GM19351 (cell line): ENCODE data around the gene GRIK4.

Experiments
- ATAC-seq: cut with Tn5 transposase; IDR thresholded peaks from one replicate; pipeline ENCODE4 v1.9.1; 2021; ENCODE audit warnings: mild to moderate bottlenecking, moderate library complexity; ENCODE audit not compliant: unreplicated experiment

The GRIK4 gene

GRCh38 chr11:120630122-120630521 is 118.6 kb downstream of the GRIK4 start:
- no peak for ATAC-seq

GRCh38 chr11:120632579-120632978 is 121.0 kb downstream of the GRIK4 start:
- peak; percentile 91 for ATAC-seq

GRCh38 chr11:120633616-120634393 is 122.3 kb downstream of the GRIK4 start:
- no peak for ATAC-seq

GRCh38 chr11:120634706-120635105 is 123.2 kb downstream of the GRIK4 start:
- ATAC-seq = no peak

- no peak for ATAC-seq
Measured at GRCh38 chr11:120635136-120635810, 123.7 kb downstream of the GRIK4 start.

GRCh38 chr11:120637131-120637530 is 125.6 kb downstream of the GRIK4 start:
- no peak for ATAC-seq

GRCh38 chr11:120642196-120642894 is 130.8 kb downstream of the GRIK4 start:
- no peak for ATAC-seq

- ATAC-seq = no peak
Measured at GRCh38 chr11:120643284-120643683, 131.7 kb downstream of the GRIK4 start.

- no peak for ATAC-seq
Measured at GRCh38 chr11:120645639-120646038, 134.1 kb downstream of the GRIK4 start.

- no peak for ATAC-seq
Measured at GRCh38 chr11:120646206-120646605, 134.7 kb downstream of the GRIK4 start.

- ATAC-seq = no peak
Measured at GRCh38 chr11:120647681-120648080, 136.1 kb downstream of the GRIK4 start.

GRCh38 chr11:120648771-120649170 is 137.2 kb downstream of the GRIK4 start:
- no peak for ATAC-seq

- ATAC-seq = no peak
Measured at GRCh38 chr11:120649316-120649715, 137.8 kb downstream of the GRIK4 start.

- no peak for ATAC-seq
Measured at GRCh38 chr11:120651396-120651795, 139.8 kb downstream of the GRIK4 start.

- no peak for ATAC-seq
Measured at GRCh38 chr11:120651836-120652235, 140.3 kb downstream of the GRIK4 start.

GRCh38 chr11:120652705-120653335 is 141.3 kb downstream of the GRIK4 start:
- no peak for ATAC-seq

- no peak for ATAC-seq
Measured at GRCh38 chr11:120655589-120655988, 144.0 kb downstream of the GRIK4 start.

- peak; percentile 58 for ATAC-seq
Measured at GRCh38 chr11:120657306-120658070, 145.9 kb downstream of the GRIK4 start.

- ATAC-seq = peak; percentile 55
Measured at GRCh38 chr11:120658071-120658423, 146.5 kb downstream of the GRIK4 start.

GRCh38 chr11:120659076-120659475 is 147.5 kb downstream of the GRIK4 start:
- no peak for ATAC-seq
